GM18520 (cell line): ENCODE measurements around the gene ZNF213.
"Not testable (repeated sequence)": the region's sequence is repeated elsewhere in the genome, so short reads cannot be mapped to it uniquely, and the experiment has no call there.

Experiments used
- ATAC-seq: cut with Tn5 transposase; IDR thresholded peaks from one replicate; pipeline ENCODE4 v1.9.1; 2021; ENCODE audit not compliant: unreplicated experiment

The ZNF213 gene

DNA sequence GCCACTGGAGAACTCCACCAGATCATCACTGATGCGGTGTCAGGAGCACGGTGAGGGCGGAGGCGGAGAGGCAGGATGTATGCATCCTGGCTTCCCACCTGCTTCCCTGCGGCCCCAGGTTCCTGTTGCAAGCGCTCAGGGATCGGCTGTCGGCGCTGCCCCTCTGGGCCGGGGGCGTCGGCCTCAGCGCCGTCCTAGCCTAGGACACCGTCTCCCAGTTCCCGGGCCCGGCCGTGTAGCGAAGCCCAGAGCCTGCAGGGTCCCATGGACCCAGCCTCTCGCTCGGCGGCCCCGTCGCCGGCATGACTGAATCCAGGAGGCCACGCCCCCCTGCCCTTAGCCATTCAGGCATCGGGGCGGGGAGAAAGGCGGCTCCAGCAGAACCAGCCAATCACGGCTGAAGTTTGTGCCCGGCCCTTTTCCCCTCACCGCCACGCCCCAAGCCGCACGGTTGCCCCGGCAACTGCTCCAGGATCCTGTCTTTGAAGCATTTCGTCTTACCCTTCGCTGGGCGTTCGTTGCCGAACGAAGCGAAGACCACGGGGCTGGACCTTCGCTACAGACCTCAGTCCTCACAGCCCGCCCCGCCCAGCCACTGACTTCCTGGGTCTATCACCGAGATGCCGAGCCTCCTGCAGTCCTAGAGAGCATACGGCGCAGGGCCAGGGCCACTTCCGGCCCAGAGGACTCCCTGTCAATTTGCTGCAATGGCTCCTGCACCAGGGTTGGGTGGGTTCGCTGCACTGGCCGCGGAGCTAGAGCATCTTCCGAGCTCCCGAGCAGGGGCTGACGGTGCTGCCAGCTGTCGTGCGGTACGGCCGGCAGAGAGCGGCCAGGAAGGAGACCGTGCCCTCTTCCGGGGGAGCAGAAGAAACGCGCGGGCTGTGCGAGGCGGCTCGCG lies 10.6 kb upstream of the ZNF213 start:
- peak; percentile 74 for ATAC-seq

DNA sequence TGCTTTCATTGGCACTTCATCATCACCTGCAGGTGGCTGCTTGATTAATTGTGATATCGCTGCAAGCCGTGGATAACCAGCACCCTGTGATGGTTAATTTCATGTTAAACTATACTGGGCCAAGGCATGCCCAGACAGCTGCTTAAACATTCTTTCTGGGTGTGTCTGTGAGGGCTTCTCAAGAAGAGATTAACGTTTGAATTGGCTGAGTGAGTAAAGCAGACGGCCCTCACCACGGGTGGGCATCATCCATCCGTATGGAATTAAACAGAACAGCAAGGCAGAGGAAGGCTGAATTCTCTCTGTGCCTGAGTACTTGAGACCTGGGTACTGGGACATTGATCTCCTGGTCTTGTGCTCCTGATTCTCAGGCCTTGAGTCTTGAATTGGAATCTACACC lies 7.1 kb upstream of the ZNF213 start:
- no peak for ATAC-seq

DNA sequence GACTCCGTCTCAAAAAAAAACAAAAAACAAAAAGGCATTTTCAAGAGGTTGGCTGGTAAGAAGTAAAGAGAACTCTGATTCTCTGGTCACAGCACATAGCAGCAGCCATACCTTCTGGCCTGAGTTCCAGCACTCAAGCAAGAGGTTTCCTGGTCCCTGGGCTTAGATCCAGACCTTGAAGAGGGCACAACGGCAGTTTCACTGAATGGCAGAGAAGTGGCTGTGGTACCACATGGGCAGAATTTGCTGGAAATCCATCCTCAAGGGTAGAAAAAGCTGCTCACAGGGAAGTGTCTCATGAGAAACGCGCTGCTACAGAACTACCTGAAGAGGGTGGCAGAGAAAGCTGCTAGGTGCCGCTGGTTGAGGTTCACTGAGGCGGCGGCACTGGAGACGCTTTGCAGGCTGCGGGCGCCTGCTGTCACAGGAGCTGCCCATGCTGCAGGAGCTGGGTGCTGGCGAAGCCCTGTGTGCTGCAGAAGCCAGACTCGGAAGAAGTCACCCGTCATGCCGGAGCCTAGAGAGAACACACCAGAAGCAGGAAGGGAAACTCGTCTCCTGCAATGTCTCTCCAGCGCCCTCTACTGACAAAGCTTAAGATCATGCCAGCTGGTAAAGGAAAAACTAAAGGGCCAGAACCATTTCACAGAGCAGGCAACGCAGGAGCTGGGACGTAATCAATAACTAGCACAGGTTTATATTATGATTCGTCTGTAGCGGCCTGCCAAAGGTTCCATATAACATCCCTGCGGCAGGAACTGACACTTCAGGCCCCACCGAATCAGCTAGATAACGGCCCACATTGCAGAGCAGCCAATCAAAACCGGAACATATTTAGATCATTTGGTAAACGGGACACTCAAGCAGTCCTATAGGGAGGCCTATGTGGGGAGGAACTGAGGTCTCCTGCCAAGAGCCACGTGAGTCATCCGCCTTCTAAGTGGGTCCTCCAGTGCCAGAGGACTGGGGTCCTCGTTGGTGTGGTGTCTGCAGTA lies 5.4 kb upstream of the ZNF213 start:
- ATAC-seq, result peak; percentile 38

- no peak for ATAC-seq
Measured at GRCh38 chr16:3131755-3132377, 3.0 kb upstream of the ZNF213 start.

DNA sequence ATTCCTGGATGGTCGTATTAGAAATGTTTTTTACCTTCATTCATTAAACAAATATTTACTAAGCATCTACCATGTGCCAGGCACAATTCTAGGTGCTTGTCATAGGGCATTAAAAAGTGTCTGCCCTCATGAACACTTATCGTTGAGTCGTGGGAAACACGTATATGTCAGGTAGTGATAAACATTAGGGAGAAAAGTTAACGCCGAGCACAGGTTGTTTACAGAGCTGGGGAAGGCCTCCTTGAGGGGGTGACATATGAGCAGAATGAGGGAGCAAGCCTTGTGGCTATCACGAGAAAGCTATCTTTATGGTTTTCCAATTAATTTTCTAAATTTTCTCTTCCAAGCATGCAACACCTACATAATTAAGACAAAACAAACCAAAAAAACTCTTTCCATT lies 985 bp upstream of the ZNF213 start:
- ATAC-seq, result no peak

DNA sequence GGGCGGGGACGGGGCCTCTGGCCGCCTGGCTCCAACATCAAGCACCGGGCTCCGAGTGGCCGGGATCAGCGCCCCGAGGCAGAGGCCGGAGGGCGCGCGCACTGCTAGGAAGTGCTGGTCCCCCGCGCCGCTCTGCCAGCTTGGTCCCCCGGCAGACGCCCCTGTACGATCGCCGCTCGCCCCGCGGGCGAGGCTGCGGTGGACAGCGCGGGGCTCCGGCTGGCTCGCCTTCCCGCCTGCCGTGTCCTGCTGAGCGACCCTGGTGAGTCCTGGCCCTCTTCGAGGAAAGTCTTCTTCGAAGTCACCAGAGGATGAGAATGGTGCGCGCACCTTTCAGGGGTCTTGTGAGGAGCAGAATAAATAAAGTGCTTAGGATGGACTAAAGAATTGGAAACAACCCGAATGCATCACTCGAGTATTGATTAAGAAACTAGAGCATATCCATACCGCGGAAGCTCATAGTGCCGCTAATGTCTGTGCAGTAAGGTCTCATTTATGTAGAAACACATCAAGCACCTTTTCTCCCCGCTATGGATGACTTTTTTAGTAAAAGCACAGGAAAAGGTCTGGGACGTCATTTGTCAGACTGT lies 392 bp downstream of the ZNF213 start:
- ATAC-seq, result no peak

DNA sequence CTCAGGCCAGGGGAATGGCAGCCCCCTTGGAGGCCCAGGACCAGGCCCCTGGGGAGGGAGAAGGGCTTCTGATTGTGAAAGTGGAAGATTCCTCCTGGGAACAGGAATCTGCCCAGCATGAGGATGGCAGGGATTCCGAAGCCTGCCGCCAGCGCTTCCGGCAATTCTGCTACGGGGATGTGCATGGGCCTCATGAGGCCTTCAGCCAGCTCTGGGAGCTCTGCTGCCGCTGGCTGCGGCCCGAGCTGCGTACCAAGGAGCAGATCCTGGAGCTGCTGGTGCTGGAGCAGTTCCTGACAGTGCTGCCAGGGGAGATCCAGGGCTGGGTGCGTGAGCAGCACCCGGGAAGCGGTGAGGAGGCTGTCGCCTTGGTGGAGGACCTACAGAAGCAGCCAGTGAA lies 2.4 kb downstream of the ZNF213 start:
- ATAC-seq, result no peak

DNA sequence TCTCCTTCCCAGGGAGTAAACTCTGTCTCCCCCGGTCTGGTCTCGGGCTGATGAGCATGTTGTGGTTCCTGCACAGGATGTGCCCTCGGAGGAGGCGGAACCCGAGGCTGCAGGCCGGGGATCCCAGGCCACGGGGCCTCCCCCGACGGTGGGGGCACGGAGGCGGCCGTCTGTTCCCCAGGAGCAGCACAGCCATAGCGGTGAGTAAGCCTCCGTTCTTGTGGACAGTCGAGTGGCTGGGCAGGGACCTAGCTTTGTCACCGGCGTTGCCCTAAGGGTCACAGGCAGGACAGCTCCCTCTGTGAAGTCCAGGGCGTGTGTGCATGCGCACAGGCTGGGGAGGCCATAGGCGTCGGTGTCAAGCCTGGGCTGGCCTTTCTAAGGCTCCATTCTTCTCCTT lies 3.5 kb downstream of the ZNF213 start:
- ATAC-seq, result no peak

DNA sequence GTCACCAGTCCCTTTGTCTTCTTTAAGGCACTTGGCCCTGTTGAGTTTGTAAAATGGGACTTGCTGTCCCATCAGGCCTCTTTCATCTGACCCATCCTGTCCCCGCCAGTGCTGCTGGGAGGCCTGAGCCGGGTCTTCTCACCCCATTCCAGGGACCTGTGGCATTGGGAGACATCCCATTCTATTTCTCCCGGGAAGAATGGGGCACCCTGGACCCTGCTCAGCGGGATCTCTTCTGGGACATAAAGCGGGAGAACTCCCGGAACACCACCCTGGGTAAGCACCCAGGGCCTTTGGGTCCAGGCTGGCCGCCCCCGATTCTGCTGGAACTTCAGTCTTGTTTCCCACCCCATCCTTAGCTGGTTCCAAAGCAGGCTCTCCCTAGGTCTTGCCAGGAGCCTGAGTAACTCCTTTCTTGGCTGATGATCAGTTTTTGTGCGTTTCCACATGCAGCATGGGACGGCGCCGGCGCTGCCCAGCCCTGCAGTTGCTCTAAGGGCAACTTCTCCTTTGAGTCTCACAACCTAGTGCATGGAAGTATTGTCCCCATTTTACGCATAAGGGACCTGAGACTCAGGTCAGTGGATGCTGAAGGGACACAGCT lies 4.1 kb downstream of the ZNF213 start:
- no peak for ATAC-seq

GRCh38 chr16:3139561-3139960 lies 4.7 kb downstream of the ZNF213 start:
- ATAC-seq, result not testable (repeated sequence)

- ATAC-seq, result no peak
Measured at GRCh38 chr16:3140603-3141427, 6.0 kb downstream of the ZNF213 start.

- ATAC-seq, result no peak
Measured at GRCh38 chr16:3141781-3142311, 7.0 kb downstream of the ZNF213 start.

DNA sequence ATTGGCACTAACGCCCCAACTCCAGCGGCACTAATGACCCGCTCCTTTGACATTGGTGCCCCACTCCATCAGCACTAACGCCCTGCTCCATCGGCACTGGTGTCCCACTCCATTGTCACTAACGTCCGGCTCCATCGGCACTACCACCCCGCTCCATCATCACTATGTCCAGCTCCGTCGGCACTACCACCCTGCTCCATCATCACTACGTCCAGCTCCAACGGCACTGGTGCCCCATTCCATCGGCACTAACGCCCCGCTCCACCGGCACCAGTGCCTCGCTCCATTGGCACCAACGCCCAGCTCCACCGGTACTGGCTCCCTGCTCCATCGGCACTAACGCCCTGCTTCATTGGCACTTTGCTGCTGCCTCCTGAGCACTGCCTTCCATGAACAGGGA lies 7.5 kb downstream of the ZNF213 start:
- ATAC-seq, result no peak

DNA sequence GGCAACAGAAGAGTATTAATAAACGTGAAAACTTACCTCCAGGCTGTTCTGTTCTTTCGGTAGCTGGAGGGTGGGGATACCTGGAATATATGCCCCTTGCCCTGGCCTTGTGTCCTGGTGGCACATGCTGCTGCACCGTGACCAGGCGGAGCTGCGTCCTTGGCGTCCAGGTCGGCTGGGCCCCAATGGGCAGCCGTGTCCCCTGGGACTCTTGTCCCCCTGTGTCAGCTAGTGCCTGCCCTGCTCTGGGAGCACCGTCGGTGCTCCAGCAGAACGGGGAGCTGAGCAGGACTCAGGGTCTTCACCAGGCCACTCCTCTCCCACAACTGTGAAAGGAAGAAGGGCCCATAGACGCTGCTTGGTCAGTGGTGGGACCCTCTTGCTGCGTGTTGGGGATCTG lies 7.9 kb downstream of the ZNF213 start:
- ATAC-seq, result no peak

DNA sequence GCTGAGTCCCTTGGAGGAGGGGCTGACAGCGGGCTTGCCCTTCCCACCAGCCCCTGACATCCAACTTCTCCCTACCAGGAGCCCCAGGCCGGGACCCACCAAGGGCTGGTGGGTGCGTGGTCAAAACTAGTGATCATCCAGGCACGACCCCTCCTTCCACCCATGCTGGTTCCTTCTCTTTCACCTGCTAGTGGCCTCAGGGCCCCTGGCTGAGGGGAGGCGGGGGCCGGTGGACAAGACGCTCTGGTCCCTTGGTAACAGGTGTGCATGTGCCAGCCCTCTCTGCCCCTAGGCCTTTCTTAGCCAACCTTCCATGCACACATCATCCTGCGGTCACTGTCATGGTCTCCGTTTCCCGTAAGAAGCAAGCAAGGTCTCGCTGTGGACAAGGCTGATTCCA lies 8.4 kb downstream of the ZNF213 start:
- no peak for ATAC-seq

DNA sequence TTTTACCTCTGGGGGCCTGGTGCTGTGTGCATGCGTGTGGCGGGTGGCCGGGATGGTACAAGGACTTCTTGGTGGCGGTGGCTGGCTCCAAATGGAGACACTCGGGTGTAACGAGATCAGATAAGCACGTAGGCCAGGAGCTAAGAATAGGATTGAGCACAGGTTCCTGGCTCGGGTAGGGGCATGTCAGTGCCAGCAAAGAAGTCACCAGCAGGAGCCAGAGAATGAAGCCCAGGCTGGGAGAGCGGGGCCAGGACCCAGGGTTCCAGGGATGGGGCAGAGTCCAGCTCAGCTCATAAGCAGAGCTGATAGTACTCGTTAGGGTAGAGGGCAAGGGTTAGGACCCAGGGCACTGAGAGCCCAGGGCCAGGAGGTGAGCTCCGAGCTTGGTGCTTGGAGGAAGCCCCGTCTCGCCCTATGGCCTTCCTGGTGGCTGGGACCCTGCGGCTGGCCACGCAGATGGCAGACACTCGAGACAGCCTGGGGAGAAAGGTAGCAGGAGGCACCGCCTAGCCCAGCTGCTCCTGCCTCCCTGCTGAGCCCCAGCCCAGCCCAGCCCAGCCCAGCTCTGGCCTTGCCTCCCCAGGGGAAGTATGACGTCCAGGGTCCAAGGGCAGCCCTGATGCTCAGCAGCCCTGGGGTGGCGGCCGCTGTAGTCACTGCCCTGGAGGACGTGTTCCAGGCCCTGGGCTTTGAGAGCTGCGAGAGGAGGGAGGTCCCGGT lies 8.9 kb downstream of the ZNF213 start:
- ATAC-seq, result no peak

DNA sequence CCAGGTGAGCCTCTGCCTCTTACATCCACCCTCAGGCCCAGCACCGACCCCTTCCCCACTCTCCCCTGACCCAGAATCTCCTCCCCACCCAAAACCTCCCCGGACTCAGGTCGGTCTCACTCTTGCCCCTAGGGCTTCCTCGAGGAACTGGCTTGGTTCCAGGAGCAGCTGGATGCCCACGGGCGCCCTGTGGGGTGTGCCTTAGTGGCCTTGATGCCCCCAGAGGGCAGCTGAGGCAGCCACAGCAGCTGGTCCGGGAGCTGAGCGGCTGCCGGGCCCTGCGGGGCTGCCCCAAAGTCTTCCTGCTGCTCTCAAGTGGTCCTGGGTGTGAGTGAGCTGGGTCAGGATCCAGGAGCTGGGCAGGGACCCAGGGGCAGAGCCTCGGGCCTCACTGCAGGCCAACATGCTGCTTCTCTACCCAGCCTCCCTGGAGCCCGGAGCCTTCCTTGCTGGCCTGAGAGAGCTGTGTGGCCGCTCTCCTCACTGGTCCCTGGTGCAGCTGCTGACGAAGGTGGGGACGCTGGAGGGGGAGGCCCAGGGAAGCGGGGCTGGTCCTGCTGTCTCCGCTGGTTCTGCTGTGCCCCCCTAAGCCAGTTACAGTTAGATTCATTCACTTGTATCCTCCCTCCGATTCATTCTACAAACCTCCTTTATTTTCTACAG lies 9.6 kb downstream of the ZNF213 start:
- no peak for ATAC-seq

- no peak for ATAC-seq
Measured at GRCh38 chr16:3145151-3145550, 10.3 kb downstream of the ZNF213 start.
